Right lobe of liver (tissue), 6 donors: Measurements from ENCODE around the gene PRDM16. TPM values are rescaled to one million over a fixed set of nuclear protein-coding genes. Genes with fewer than 3 reads are reported as not detected.

Experiments used
- ATAC-seq, 4 donors: fragments of 200-7000 bp; cut with Tn5 transposase; one replicate each; pipeline ENCODE4 v1.9.1; 2020; ENCODE audit warnings: mild to moderate bottlenecking in 4 of 4, moderate library complexity in 4 of 4
- DNase-seq, 3 donors: peaks; one replicate each; pipeline ENCODE4 v3.0.0-alpha.2; 2020
- H3K27ac ChIP-seq, 3 donors: fragments of 200-600 bp; one replicate each; pipeline ENCODE4 v1.8.0; 2022
- H3K27me3 ChIP-seq, 2 donors: fragments of 200-600 bp; one replicate each; pipeline ENCODE4 v1.8.0; 2022
- H3K36me3 ChIP-seq, 4 donors: fragments of 200-600 bp; sonication (generic) in 1 of 4; one replicate each; pipeline versions ENCODE4 v1.5.1 to v1.8.0; 2017 to 2022; ENCODE audit warnings: control low read depth in 1 of 4
- H3K4me1 ChIP-seq, 4 donors: fragments of 200-600 bp; sonication (generic) in 1 of 4; one replicate each; pipeline versions ENCODE4 v1.5.1 to v1.8.0; 2017 to 2022; ENCODE audit warnings: control low read depth in 1 of 4
- H3K4me3 ChIP-seq, 3 donors: fragments of 200-600 bp; one replicate each; pipeline ENCODE4 v1.8.0; 2022
- H3K9me3 ChIP-seq, 4 donors: fragments of 200-600 bp; sonication (generic) in 1 of 4; one replicate each; pipeline versions ENCODE4 v1.5.1 to v1.8.0; 2017 to 2022; ENCODE audit warnings: control low read depth in 1 of 4
- POLR2A ChIP-seq: fragments of 450-650 bp; IDR thresholded peaks from one replicate; pipeline ENCODE4 v1.6.1; 2017; ENCODE audit warnings: antibody characterized with exemption, mild to moderate bottlenecking
- WGBS: methylation state at CpG from one replicate; pipeline ENCODE4 v1.1.6; 2018; ENCODE audit warnings: low coverage, low lambda C conversion rate; ENCODE audit not compliant: insufficient coverage; ENCODE audit errors: missing lambda C conversion rate; 5-methylcytosine and 5-hydroxymethylcytosine counted together
- intact Hi-C, 2 donors: fragments of 100-400 bp; cut with DNase I; formaldehyde crosslinking; loops; one replicate each; pipeline versions ENCODE4 v1.11.2 to v1.14.1; 2022
- total RNA-seq, 6 experiments: library from RNA; depleted of rRNA in 2 of 6; stranded (reverse); fragments of >200 nt in 2 of 6; fragmentation: NEBNext Ultra II Directional in 3 of 6; extraction: Animal tissue kit (Norgen Biotek cat#: 25700) in 3 of 6; gene quantifications; one replicate each; pipeline versions ENCODE4 v1.1.0 to v1.2.4, GENCODE V29; 2016 to 2023
- TF ChIP-seq, protein P1 (sequence below), 4 donors: fragments of 200-600 bp in 3 of 4; fragments of 450-650 bp in 1 of 4; IDR thresholded peaks; one replicate each; pipeline versions ENCODE4 v1.5.1 to v1.8.0; 2016 to 2022; ENCODE audit warnings: antibody characterized with exemption in 4 of 4, mild to moderate bottlenecking in 2 of 4
- donor health status: DM: no; HTN: yes; CAD: no.
- donor health status: DM: no; HTN: no; CAD: no.
- donor health status: DM: no; HTN: no; CAD: no.
- donor health status: DM: no; HTN: yes; CAD: no.
- donor health status: DM: no; HTN: yes; CAD: no.

The PRDM16 gene
- total RNA-seq, 6 experiments from 2014 or later, result 0.06 to 0.75 (median 0.28) TPM

- ATAC-seq, result no peak
- no peaks in the 10 kb centered on the region for H3K27me3 ChIP-seq
- H3K9me3 ChIP-seq, result no peaks in the 10 kb centered on the region
- H3K27ac ChIP-seq, result no peak overlapping the region
- TF ChIP-seq, protein P1, sequence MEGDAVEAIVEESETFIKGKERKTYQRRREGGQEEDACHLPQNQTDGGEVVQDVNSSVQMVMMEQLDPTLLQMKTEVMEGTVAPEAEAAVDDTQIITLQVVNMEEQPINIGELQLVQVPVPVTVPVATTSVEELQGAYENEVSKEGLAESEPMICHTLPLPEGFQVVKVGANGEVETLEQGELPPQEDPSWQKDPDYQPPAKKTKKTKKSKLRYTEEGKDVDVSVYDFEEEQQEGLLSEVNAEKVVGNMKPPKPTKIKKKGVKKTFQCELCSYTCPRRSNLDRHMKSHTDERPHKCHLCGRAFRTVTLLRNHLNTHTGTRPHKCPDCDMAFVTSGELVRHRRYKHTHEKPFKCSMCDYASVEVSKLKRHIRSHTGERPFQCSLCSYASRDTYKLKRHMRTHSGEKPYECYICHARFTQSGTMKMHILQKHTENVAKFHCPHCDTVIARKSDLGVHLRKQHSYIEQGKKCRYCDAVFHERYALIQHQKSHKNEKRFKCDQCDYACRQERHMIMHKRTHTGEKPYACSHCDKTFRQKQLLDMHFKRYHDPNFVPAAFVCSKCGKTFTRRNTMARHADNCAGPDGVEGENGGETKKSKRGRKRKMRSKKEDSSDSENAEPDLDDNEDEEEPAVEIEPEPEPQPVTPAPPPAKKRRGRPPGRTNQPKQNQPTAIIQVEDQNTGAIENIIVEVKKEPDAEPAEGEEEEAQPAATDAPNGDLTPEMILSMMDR (IDR thresholded peaks at IDR 0.05), result no peak
- no peak overlapping the region for H3K4me3 ChIP-seq
- intact Hi-C loops, result no loop called here
- WGBS, result 91% methylated on average over 11 of the region's 18 CpGs
- DNase-seq, result no peak
- no peaks in the 10 kb centered on the region for H3K4me1 ChIP-seq
- no peaks in the 10 kb centered on the region for H3K36me3 ChIP-seq
Measured at GRCh38 chr1:3192825-3193224, 123.8 kb downstream of the PRDM16 start.

DNA sequence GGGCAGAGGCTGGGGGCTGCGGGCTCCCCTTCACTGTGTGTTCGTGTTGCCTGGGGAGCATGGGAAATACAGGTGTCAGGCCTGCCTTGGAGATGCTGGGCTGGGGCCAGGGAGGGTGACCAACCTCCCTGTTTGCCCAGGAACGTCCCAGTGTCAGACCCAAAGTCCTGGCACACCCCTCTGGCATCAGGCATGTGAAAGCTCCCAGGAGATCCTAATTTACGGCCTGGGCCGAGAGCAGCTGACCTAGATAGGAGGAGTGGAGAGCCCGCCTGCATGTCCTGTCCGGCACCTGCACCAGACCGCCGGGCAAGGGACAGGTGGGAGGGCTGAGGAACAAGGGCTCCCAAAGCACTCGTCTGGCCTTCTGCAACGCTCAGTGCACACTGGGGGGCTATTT, 124.8 kb downstream of the PRDM16 start:
- intact Hi-C loops, result no loop called here
- no peaks in the 10 kb centered on the region for H3K36me3 ChIP-seq
- no CpG with 5 or more reads among the region's 11 CpGs for WGBS

DNA sequence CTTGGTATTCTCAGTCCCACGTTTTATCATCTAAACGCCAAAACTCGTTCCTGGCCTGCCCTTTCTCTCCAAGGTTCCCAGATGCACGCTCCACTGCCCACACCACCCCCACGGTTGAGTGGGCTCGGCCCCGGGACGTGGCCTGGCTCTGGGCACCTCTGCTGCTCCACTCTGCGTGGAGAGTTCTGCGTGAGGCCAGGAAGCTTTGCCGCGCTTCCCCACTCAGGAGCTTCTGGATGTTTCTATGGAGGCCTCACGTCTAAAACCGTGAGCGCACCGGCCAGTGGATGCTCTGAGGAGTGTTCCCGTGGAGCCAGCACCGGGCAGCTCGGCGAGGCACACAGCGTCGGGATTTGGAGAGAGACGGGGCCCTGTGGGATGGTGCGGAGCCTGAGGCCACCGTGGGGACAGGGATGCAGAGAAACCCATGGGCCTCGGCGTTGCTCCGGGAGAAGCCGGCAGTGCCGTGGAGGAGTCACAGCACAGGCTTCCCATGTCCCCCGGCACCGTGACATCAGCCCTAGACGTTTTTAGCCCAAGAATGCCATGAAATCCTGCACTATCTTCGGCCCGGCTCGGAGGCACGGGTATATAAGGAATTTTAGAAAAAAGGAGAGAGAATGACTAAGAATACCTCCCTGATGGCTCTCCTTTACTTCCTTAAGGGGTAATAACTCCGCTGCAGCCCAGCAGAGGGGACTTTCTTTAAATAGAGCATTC, 125.9 kb downstream of the PRDM16 start:
- H3K4me1 ChIP-seq, result no peaks in the 10 kb centered on the region
- 76% methylated on average over 20 of the region's 38 CpGs for WGBS
- DNase-seq (no peak), ATAC-seq (no peak)
- intact Hi-C loops, result no loop called here
- H3K27me3 ChIP-seq, result no peaks in the 10 kb centered on the region
- no peaks in the 10 kb centered on the region for H3K36me3 ChIP-seq
- H3K27ac ChIP-seq, result no peak overlapping the region
- no peak overlapping the region for H3K4me3 ChIP-seq
- no peaks in the 10 kb centered on the region for H3K9me3 ChIP-seq
- no peak for TF ChIP-seq POLR2A
- TF ChIP-seq, protein P1 (IDR thresholded peaks at IDR 0.05), result no peak

More for the DNA sequence above, 124.8 kb downstream of the PRDM16 start:
- H3K27me3 ChIP-seq, result no peaks in the 10 kb centered on the region
- no peak for DNase-seq
- no peak overlapping the region for H3K4me3 ChIP-seq
- no peak overlapping the region for H3K27ac ChIP-seq
- H3K9me3 ChIP-seq, result no peaks in the 10 kb centered on the region
- no peak for TF ChIP-seq POLR2A
- TF ChIP-seq, protein P1 (IDR thresholded peaks at IDR 0.05), result no peak
- H3K4me1 ChIP-seq, result no peaks in the 10 kb centered on the region
- no peak for ATAC-seq

DNA sequence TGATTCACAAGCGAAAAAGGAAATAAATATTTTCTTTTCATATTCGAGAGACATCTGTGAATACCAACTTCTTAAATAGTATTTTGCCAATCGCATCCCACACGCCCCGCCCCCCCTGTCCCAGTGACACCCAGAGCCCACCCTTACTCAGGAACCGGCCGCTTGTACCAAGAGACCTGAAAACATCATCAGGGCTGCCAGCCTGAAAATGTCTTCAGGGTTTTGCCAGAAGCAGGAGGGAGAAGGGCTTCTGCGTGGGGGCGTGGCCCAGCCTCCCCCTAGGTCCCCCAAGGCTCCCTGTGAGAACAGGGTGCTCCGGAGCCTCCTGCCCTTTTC, 126.4 kb downstream of the PRDM16 start:
- ATAC-seq (no peak), DNase-seq (no peak)
- Histone ChIP-seq H3K27me3 (no peaks in the 10 kb centered on the region), H3K9me3 (no peaks in the 10 kb centered on the region), H3K36me3 (no peaks in the 10 kb centered on the region), H3K4me3 (no peak overlapping the region), H3K27ac (no peak overlapping the region), H3K4me1 (no peaks in the 10 kb centered on the region)
- intact Hi-C loops, result no loop called here
- no peak for TF ChIP-seq POLR2A
- TF ChIP-seq, protein P1 (IDR thresholded peaks at IDR 0.05), result no peak
- 65% methylated on average over 9 of the region's 10 CpGs for WGBS
